Mesenchymal stem cell (in vitro differentiated cells and primary cell): ENCODE results near the gene MICAL3.

Experiments
- DNase-seq: peaks from one replicate; pipeline ENCODE4 v3.0.0-alpha.2; 2013
- H2AFZ ChIP-seq: one replicate; pipeline ENCODE4 v1.6.1; 2013; ENCODE audit warnings: low read depth, mild to moderate bottlenecking, control low read depth, inconsistent platforms, low read length, moderate library complexity
- H2AK5ac ChIP-seq: 2 replicates; pipeline ENCODE4 v1.6.1; 2013; ENCODE audit warnings: low read length, moderate library complexity, mild to moderate bottlenecking, inconsistent platforms; ENCODE audit not compliant: severe bottlenecking
- H2BK120ac ChIP-seq: one replicate; pipeline ENCODE4 v1.6.1; 2013; ENCODE audit warnings: low read depth, mild to moderate bottlenecking, inconsistent platforms, low read length, moderate library complexity
- H2BK12ac ChIP-seq, 2 experiments: one replicate each; pipeline ENCODE4 v1.6.1; 2013; ENCODE audit warnings: inconsistent platforms in 2 of 2, low read length in 2 of 2, mild to moderate bottlenecking in 2 of 2, moderate library complexity in 2 of 2, control low read depth in 1 of 2
- H2BK15ac ChIP-seq: one replicate; pipeline ENCODE4 v1.6.1; 2013; ENCODE audit warnings: mild to moderate bottlenecking, low read depth, inconsistent platforms; ENCODE audit not compliant: poor library complexity, severe bottlenecking
- H2BK5ac ChIP-seq: 2 replicates; pipeline ENCODE4 v1.6.1; 2013; ENCODE audit warnings: low read depth, mild to moderate bottlenecking, low read length, control low read depth, inconsistent platforms; ENCODE audit not compliant: poor library complexity, severe bottlenecking
- H3K14ac ChIP-seq, 2 experiments: one replicate each; pipeline ENCODE4 v1.6.1; 2013; ENCODE audit warnings: inconsistent platforms in 2 of 2, low read length in 2 of 2, control low read depth in 1 of 2, mild to moderate bottlenecking in 1 of 2, moderate library complexity in 1 of 2
- H3K18ac ChIP-seq, 2 experiments: one replicate each; pipeline ENCODE4 v1.6.1; 2013; ENCODE audit warnings: inconsistent platforms in 2 of 2, low read length in 2 of 2, control low read depth in 1 of 2, low read depth in 1 of 2, mild to moderate bottlenecking in 1 of 2
- H3K23ac ChIP-seq, 2 experiments: one replicate each; pipeline ENCODE4 v1.6.1; 2013; ENCODE audit warnings: inconsistent platforms in 2 of 2, low read length in 2 of 2, mild to moderate bottlenecking in 2 of 2, moderate library complexity in 2 of 2, control low read depth in 1 of 2
- H3K27ac ChIP-seq: 2 replicates; pipeline ENCODE4 v1.5.1; 2013; ENCODE audit warnings: mild to moderate bottlenecking, moderate library complexity, low read length, control low read depth, inconsistent platforms; ENCODE audit not compliant: poor library complexity, severe bottlenecking
- H3K27me3 ChIP-seq, 2 experiments: 2 replicates each; pipeline versions ENCODE4 v1.6.1 to v1.7.0; 2013; ENCODE audit warnings: low read length in 2 of 2, mild to moderate bottlenecking in 2 of 2, moderate library complexity in 2 of 2, control low read depth in 1 of 2, inconsistent platforms in 1 of 2; ENCODE audit not compliant: control insufficient read depth in 1 of 2, insufficient read depth in 1 of 2
- H3K36me3 ChIP-seq, 2 experiments: 2 replicates each; pipeline versions ENCODE4 v1.6.1 to v1.7.0; 2013; ENCODE audit warnings: low read length in 2 of 2, control low read depth in 1 of 2, inconsistent platforms in 1 of 2, low read depth in 1 of 2, mild to moderate bottlenecking in 1 of 2; ENCODE audit not compliant: insufficient read depth in 2 of 2, control insufficient read depth in 1 of 2
- H3K4ac ChIP-seq, 2 experiments: one replicate each; pipeline ENCODE4 v1.6.1; 2013; ENCODE audit warnings: inconsistent platforms in 2 of 2, low read length in 2 of 2, mild to moderate bottlenecking in 2 of 2, moderate library complexity in 2 of 2, control low read depth in 1 of 2, low read depth in 1 of 2
- H3K4me1 ChIP-seq: 2 replicates; pipeline ENCODE4 v1.6.1; 2013; ENCODE audit warnings: low read depth, low read length, control low read depth; ENCODE audit not compliant: control insufficient read depth, insufficient read depth
- H3K4me2 ChIP-seq: 2 replicates; pipeline ENCODE4 v1.6.1; 2013; ENCODE audit warnings: low read length, mild to moderate bottlenecking, inconsistent platforms; ENCODE audit not compliant: poor library complexity, severe bottlenecking
- H3K4me3 ChIP-seq, 2 experiments: 2 replicates each; pipeline versions ENCODE4 v1.5.1 to v1.7.0; 2013; ENCODE audit warnings: low read length in 2 of 2, mild to moderate bottlenecking in 2 of 2, control low read depth in 1 of 2, low read depth in 1 of 2; ENCODE audit not compliant: insufficient read depth in 1 of 2
- H3K79me1 ChIP-seq: replicated peaks from 2 replicates; pipeline ENCODE4 v1.6.1; 2013; ENCODE audit warnings: mild to moderate bottlenecking, control low read depth, low read length, inconsistent platforms; ENCODE audit not compliant: poor library complexity, severe bottlenecking
- H3K9ac ChIP-seq: 2 replicates; pipeline ENCODE4 v1.7.0; 2013; ENCODE audit warnings: mild to moderate bottlenecking, low read length, moderate library complexity
- H3K9me3 ChIP-seq: 2 replicates; pipeline ENCODE4 v1.7.0; 2013; ENCODE audit warnings: mild to moderate bottlenecking, low read length; ENCODE audit not compliant: control insufficient read depth
- H4K8ac ChIP-seq: one replicate; pipeline ENCODE4 v1.6.1; 2013; ENCODE audit warnings: inconsistent platforms, mild to moderate bottlenecking, low read length, moderate library complexity
- H4K91ac ChIP-seq: one replicate; pipeline ENCODE4 v1.6.1; 2013; ENCODE audit warnings: mild to moderate bottlenecking, low read length, inconsistent platforms
- WGBS: methylation state at CpG from one replicate; pipeline ENCODE4 v1.1.7; 2013; ENCODE audit warnings: mixed read lengths; 5-methylcytosine and 5-hydroxymethylcytosine counted together

MICAL3 gene

GRCh38 chr22:17903564-17904295, 120.6 kb downstream of the MICAL3 start:
- Histone ChIP-seq H3K18ac (no peak overlapping the region), H3K23ac (no peak overlapping the region), H2AK5ac (no peak overlapping the region), H2BK120ac (no peak overlapping the region), H3K27ac (no peak overlapping the region), H3K79me1 (peaks cover 42% of the 10 kb centered on the region), H3K4me2 (no peak overlapping the region), H4K8ac (no peak overlapping the region), H3K4me1 (peaks cover 8% of the 10 kb centered on the region), H3K9ac (no peak overlapping the region), H4K91ac (no peak overlapping the region), H2AFZ (no peak overlapping the region), H3K27me3 (no peaks in the 10 kb centered on the region), H3K4me3 (no peak overlapping the region), H2BK5ac (no peak overlapping the region), H2BK12ac (no peak overlapping the region), H3K4ac (no peak overlapping the region), H2BK15ac (no peak overlapping the region), H3K9me3 (no peaks in the 10 kb centered on the region), H3K14ac (no peak overlapping the region), H3K36me3 (peaks cover 72 to 74% of the 10 kb centered on the region in 2 experiments)
- no peak for DNase-seq
- 93% methylated on average over 10 of the region's 10 CpGs for WGBS

- Histone ChIP-seq H3K79me1 (peaks cover 43% of the 10 kb centered on the region), H3K27ac (no peak overlapping the region), H3K18ac (no peak overlapping the region), H2BK120ac (no peak overlapping the region), H2BK12ac (no peak overlapping the region), H2AFZ (no peak overlapping the region), H3K27me3 (no peaks in the 10 kb centered on the region), H3K4me3 (no peak overlapping the region), H3K4ac (no peak overlapping the region), H2AK5ac (no peak overlapping the region), H2BK15ac (no peak overlapping the region), H3K4me2 (no peak overlapping the region), H3K23ac (no peak overlapping the region), H3K14ac (no peak overlapping the region), H3K4me1 (peaks cover 3% of the 10 kb centered on the region), H3K36me3 (peaks cover 79 to 82% of the 10 kb centered on the region in 2 experiments), H3K9me3 (no peaks in the 10 kb centered on the region), H3K9ac (no peak overlapping the region), H4K91ac (no peak overlapping the region), H2BK5ac (no peak overlapping the region), H4K8ac (no peak overlapping the region)
- DNase-seq = no peak
- WGBS = 81% methylated on average over 8 of the region's 8 CpGs
Observed at GRCh38 chr22:17902960-17903359, 121.4 kb downstream of the MICAL3 start.

- H3K18ac ChIP-seq = no peak overlapping the region
- peaks cover 60 to 84% of the 10 kb centered on the region in 2 experiments for H3K36me3 ChIP-seq
- no peak for DNase-seq
- no peak overlapping the region for H2AFZ ChIP-seq
- no peak overlapping the region for H2BK120ac ChIP-seq
- no peak overlapping the region for H3K9ac ChIP-seq
- H3K27ac ChIP-seq = no peak overlapping the region
- peaks cover 37% of the 10 kb centered on the region for H3K79me1 ChIP-seq
- H3K4me3 ChIP-seq = no peak overlapping the region
- WGBS = 97% methylated on average over 8 of the region's 8 CpGs
- no peaks in the 10 kb centered on the region for H3K4me1 ChIP-seq
- H3K9me3 ChIP-seq = no peaks in the 10 kb centered on the region
- H4K8ac ChIP-seq = no peak overlapping the region
- no peak overlapping the region for H2BK12ac ChIP-seq
- H3K23ac ChIP-seq = no peak overlapping the region
- H2AK5ac ChIP-seq = no peak overlapping the region
- no peak overlapping the region for H4K91ac ChIP-seq
- H2BK5ac ChIP-seq = no peak overlapping the region
- no peaks in the 10 kb centered on the region for H3K27me3 ChIP-seq
- no peak overlapping the region for H2BK15ac ChIP-seq
- H3K14ac ChIP-seq = no peak overlapping the region
- H3K4me2 ChIP-seq = no peak overlapping the region
- H3K4ac ChIP-seq = no peak overlapping the region
Observed at GRCh38 chr22:17898375-17898774, 126.0 kb downstream of the MICAL3 start.

- H4K8ac ChIP-seq = no peak overlapping the region
- H3K4me2 ChIP-seq = no peak overlapping the region
- no peak overlapping the region for H3K23ac ChIP-seq
- DNase-seq = no peak
- H3K27ac ChIP-seq = no peak overlapping the region
- H2BK12ac ChIP-seq = no peak overlapping the region
- no peak overlapping the region for H3K4ac ChIP-seq
- H3K14ac ChIP-seq = no peak overlapping the region
- WGBS = 95% methylated on average over 4 of the region's 4 CpGs
- no peak overlapping the region for H3K4me3 ChIP-seq
- no peak overlapping the region for H2BK120ac ChIP-seq
- H3K18ac ChIP-seq = no peak overlapping the region
- no peaks in the 10 kb centered on the region for H3K9me3 ChIP-seq
- no peak overlapping the region for H2AFZ ChIP-seq
- peaks cover 39% of the 10 kb centered on the region for H3K79me1 ChIP-seq
- H2BK5ac ChIP-seq = no peak overlapping the region
- no peak overlapping the region for H3K9ac ChIP-seq
- peaks cover 60 to 84% of the 10 kb centered on the region in 2 experiments for H3K36me3 ChIP-seq
- H3K4me1 ChIP-seq = no peaks in the 10 kb centered on the region
- no peak overlapping the region for H2BK15ac ChIP-seq
- H4K91ac ChIP-seq = no peak overlapping the region
- no peaks in the 10 kb centered on the region for H3K27me3 ChIP-seq
- no peak overlapping the region for H2AK5ac ChIP-seq
Observed at GRCh38 chr22:17897858-17898257, 126.5 kb downstream of the MICAL3 start.
